Ishikawa (cell line): ENCODE measurements around the gene ECM2.

Experiments used
- CEBPB ChIP-seq: IDR thresholded peaks from 2 replicates; pipeline ENCODE4 v1.6.1; 2012
- CREB1 ChIP-seq: IDR thresholded peaks from 2 replicates; pipeline ENCODE4 v1.6.1; 2012; ENCODE audit warnings: low read depth
- EGR1 ChIP-seq: IDR thresholded peaks from 2 replicates; pipeline ENCODE4 v1.6.1; 2012
- EP300 ChIP-seq: IDR thresholded peaks from 2 replicates; pipeline ENCODE4 v1.6.1; 2012; ENCODE audit warnings: borderline replicate concordance
- FOXM1 ChIP-seq: IDR thresholded peaks from 2 replicates; pipeline ENCODE4 v1.6.1; 2012; ENCODE audit warnings: low read depth, borderline replicate concordance
- NFIC ChIP-seq: IDR thresholded peaks from 2 replicates; pipeline ENCODE4 v1.6.1; 2012
- RAD21 ChIP-seq: IDR thresholded peaks from 2 replicates; pipeline ENCODE4 v1.6.1; 2012; ENCODE audit warnings: low read depth
- TAF1 ChIP-seq: IDR thresholded peaks from 2 replicates; pipeline ENCODE4 v1.6.1; 2012; ENCODE audit warnings: low read depth, mild to moderate bottlenecking
- TCF12 ChIP-seq: IDR thresholded peaks from 2 replicates; pipeline ENCODE4 v1.6.1; 2012; ENCODE audit warnings: low read depth
- TEAD4 ChIP-seq: IDR thresholded peaks from 2 replicates; pipeline ENCODE4 v1.6.1; 2012
- YY1 ChIP-seq: IDR thresholded peaks from 2 replicates; pipeline ENCODE4 v1.6.1; 2012; ENCODE audit warnings: low read depth
- ZBTB7A ChIP-seq: IDR thresholded peaks from 2 replicates; pipeline ENCODE4 v1.6.1; 2012; ENCODE audit warnings: low read depth
- TF ChIP-seq, protein P1 (sequence below): IDR thresholded peaks from 2 replicates; pipeline ENCODE4 v1.6.1; 2012
- TF ChIP-seq, protein P2 (sequence below): IDR thresholded peaks from 2 replicates; pipeline ENCODE4 v1.6.1; 2012; ENCODE audit warnings: low read depth, mild to moderate bottlenecking
- TF ChIP-seq, protein P3 (sequence below): IDR thresholded peaks from 2 replicates; pipeline ENCODE4 v1.6.1; 2012

The ECM2 gene

DNA sequence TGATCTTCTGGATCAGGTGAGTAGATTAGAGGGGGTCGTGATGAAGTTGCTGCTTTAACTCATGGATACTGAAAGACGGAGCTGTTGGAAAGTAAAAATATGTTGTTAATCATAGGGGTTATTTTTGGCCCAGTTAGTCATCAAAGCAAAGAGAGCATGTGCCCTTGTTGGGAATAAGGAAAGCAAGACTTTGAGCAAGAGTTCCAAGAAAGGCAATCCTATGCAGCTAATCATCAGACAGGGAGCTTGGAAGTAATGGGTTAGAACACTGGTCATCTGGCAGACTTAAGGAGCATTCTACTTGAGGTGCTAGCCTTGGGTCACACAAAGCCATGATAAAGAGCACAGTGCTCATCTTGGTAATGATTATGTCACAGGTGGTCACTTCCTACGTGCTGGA lies 71.8 kb downstream of the ECM2 start:
- TF ChIP-seq, protein P1, sequence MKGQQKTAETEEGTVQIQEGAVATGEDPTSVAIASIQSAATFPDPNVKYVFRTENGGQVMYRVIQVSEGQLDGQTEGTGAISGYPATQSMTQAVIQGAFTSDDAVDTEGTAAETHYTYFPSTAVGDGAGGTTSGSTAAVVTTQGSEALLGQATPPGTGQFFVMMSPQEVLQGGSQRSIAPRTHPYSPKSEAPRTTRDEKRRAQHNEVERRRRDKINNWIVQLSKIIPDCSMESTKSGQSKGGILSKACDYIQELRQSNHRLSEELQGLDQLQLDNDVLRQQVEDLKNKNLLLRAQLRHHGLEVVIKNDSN = no peak
- TF ChIP-seq, protein P2, sequence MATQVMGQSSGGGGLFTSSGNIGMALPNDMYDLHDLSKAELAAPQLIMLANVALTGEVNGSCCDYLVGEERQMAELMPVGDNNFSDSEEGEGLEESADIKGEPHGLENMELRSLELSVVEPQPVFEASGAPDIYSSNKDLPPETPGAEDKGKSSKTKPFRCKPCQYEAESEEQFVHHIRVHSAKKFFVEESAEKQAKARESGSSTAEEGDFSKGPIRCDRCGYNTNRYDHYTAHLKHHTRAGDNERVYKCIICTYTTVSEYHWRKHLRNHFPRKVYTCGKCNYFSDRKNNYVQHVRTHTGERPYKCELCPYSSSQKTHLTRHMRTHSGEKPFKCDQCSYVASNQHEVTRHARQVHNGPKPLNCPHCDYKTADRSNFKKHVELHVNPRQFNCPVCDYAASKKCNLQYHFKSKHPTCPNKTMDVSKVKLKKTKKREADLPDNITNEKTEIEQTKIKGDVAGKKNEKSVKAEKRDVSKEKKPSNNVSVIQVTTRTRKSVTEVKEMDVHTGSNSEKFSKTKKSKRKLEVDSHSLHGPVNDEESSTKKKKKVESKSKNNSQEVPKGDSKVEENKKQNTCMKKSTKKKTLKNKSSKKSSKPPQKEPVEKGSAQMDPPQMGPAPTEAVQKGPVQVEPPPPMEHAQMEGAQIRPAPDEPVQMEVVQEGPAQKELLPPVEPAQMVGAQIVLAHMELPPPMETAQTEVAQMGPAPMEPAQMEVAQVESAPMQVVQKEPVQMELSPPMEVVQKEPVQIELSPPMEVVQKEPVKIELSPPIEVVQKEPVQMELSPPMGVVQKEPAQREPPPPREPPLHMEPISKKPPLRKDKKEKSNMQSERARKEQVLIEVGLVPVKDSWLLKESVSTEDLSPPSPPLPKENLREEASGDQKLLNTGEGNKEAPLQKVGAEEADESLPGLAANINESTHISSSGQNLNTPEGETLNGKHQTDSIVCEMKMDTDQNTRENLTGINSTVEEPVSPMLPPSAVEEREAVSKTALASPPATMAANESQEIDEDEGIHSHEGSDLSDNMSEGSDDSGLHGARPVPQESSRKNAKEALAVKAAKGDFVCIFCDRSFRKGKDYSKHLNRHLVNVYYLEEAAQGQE = no peak
- TF ChIP-seq TEAD4 (no peak), ZBTB7A (no peak), CREB1 (no peak), TCF12 (no peak)

DNA sequence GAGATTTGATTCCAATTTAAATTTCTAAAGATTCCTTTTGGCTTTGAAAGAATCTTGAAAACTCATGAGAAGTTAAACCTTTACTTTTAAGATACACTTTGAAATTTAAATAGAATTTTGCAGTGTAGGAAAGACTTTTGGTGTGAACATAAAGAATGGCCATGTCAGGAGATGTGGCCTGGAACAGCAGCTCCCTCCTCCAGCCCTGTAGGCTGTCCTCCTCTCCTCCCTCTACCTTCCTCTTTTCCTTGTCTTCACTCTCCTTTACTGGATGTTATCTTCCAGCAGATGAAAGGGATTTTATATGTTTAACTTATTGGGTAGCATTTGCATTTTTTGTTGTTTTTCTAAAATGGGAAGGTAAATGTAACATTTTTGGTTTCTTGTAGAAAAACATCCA lies 72.4 kb downstream of the ECM2 start:
- no peak for TF ChIP-seq RAD21
- no peak for TF ChIP-seq TEAD4
- no peak for TF ChIP-seq YY1
- TF ChIP-seq CEBPB = no peak

DNA sequence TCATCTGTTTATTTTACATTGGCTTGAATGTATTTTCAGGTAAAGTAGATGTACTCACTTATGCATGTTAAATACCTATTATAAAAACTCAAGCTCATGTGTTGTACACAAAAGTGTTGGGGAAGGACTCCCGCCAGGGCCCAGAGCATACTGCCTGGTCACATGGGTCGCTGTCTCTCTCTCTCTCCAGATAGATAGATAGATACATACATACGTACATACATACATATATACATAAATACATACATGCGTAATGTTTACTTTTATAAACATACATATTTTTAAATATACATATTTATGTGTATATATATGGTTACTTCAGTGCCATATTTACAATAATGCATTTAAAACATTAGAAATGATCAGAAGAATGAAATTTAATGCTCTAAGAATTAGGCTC lies 78.2 kb downstream of the ECM2 start:
- TF ChIP-seq EGR1 = no peak
- no peak for TF ChIP-seq ZBTB7A
- TF ChIP-seq, protein P3, sequence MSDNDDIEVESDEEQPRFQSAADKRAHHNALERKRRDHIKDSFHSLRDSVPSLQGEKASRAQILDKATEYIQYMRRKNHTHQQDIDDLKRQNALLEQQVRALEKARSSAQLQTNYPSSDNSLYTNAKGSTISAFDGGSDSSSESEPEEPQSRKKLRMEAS = no peak
- no peak for TF ChIP-seq CREB1
- TF ChIP-seq YY1 = no peak
- TF ChIP-seq TAF1 = no peak
- no peak for TF ChIP-seq NFIC
- TF ChIP-seq RAD21 = no peak
- TF ChIP-seq, protein P1 = no peak
- TF ChIP-seq TEAD4 = no peak

DNA sequence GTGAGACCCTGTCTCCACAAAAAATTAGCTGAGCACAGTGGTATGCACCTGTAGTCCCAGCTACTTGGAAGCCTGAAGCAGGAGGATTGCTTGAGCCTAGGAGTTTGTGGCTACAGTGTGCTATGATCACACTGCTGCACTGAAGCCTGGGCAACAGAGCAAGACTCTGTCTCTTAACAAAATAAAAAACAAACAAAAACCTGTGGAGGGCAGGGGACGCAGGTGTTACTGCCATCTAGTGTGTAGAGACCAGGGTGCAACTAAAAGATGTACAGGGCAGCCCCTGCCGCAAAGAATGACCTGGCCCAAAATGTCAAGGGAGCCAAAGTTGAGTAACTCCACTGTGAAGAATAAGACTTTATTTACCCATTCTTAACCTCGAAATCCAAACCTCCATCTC lies 80.6 kb downstream of the ECM2 start:
- TF ChIP-seq RAD21 (peak; percentile 45), EP300 (no peak)

DNA sequence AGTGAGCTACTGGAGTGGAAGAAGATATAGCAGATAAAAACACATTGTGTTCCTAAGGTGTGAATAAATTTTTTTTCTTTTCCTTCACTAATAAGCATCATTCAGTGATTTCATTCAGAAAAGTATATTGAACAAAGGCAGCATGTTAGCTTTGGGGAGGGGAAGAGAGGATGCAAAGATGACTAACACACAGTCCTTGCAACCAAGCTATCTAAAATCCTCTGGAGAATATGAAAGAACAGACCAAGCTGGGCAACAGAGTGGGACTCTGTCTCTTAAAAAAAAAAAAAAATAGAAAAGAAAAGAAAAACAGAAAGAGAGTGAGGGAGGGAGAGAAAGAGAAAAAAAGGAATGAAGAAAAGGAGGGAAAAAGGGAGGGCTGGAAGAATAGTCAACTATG lies 89.3 kb downstream of the ECM2 start:
- TF ChIP-seq, protein P3 = no peak
- TF ChIP-seq ZBTB7A (no peak), CEBPB (no peak), CREB1 (no peak), TCF12 (no peak), TEAD4 (no peak), RAD21 (no peak), NFIC (no peak), YY1 (no peak), TAF1 (no peak), FOXM1 (no peak), EP300 (no peak), EGR1 (no peak)
- TF ChIP-seq, protein P2 = no peak
- TF ChIP-seq, protein P1 = no peak
